ENCODE measurements around the gene EYS. TPM values are rescaled to one million over a fixed set of nuclear protein-coding genes. Genes with fewer than 3 reads are reported as not detected.

Gene EYS
- total RNA-seq, 2 donors from 2014 or later = not detected

DNA sequence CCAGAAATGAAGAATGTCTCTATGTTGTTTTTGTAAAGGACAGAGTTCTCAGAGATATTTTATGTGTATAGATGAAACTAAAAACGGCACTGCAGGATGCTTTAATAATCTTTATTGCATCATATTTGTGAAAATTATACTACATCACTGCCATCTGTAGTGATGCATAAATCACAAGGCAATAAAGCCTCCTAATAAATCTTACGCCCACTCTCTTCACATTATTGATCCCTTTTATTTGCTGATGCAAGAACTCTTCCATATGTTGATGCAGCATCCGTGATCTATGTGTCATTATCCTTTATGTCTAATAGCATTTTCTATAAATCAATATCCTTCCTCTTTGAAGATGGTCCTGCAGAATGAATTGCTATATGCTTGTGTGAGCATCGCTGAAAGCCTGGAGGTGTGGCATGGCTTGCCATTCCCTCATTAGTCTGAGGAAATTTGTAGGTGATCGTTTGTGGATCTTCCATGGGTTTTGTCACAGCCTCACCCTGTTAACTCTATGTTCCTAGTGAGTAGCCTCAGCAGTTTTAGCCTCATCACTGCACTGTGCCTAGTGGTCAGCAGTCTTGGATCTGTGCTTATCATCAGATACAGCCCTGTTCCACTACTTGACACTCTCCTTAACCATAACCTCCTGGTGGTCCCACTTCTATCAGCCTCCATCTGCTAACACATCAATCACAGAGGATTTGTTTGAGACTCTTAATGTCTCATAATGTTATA is 983.5 kb downstream of the EYS start:
- no peaks in the 10 kb centered on the region for H3K4me1 ChIP-seq
- DNase-seq (ENCODE audit: low spot score) = no peak
- no peak overlapping the region for H3K27ac ChIP-seq
- no peaks in the 10 kb centered on the region for H3K27me3 ChIP-seq
- TF ChIP-seq, protein P1, sequence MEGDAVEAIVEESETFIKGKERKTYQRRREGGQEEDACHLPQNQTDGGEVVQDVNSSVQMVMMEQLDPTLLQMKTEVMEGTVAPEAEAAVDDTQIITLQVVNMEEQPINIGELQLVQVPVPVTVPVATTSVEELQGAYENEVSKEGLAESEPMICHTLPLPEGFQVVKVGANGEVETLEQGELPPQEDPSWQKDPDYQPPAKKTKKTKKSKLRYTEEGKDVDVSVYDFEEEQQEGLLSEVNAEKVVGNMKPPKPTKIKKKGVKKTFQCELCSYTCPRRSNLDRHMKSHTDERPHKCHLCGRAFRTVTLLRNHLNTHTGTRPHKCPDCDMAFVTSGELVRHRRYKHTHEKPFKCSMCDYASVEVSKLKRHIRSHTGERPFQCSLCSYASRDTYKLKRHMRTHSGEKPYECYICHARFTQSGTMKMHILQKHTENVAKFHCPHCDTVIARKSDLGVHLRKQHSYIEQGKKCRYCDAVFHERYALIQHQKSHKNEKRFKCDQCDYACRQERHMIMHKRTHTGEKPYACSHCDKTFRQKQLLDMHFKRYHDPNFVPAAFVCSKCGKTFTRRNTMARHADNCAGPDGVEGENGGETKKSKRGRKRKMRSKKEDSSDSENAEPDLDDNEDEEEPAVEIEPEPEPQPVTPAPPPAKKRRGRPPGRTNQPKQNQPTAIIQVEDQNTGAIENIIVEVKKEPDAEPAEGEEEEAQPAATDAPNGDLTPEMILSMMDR (IDR thresholded peaks at IDR 0.05) = no peak
- H3K9me3 ChIP-seq = no peaks in the 10 kb centered on the region
- H3K36me3 ChIP-seq = no peaks in the 10 kb centered on the region
- H3K4me3 ChIP-seq = no peak overlapping the region

DNA sequence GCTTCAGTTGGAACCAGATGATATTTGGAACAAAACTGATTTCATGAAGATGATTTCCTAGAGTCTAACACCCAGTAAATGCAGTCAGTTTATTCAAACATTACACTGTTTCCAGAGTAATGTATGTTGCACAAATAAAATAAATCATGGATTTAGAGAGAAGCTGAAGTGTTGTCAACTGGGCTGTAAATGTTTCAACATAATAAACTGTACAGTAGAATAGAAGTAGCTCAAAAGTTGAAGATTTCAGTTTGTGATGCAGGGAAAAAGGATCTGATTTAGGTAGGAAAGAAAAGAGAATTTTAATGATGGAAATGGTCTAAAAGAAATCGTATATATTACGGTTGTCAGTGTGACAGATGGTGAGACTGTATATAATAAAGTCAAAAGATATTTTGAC is 985.2 kb downstream of the EYS start:
- H3K36me3 ChIP-seq = no peaks in the 10 kb centered on the region
- no peak for DNase-seq (ENCODE audit: low spot score)
- no peak overlapping the region for H3K4me3 ChIP-seq
- no peaks in the 10 kb centered on the region for H3K9me3 ChIP-seq
- no peak overlapping the region for H3K27ac ChIP-seq
- no peaks in the 10 kb centered on the region for H3K4me1 ChIP-seq
- no peaks in the 10 kb centered on the region for H3K27me3 ChIP-seq
- TF ChIP-seq, protein P1 (IDR thresholded peaks at IDR 0.05) = no peak

DNA sequence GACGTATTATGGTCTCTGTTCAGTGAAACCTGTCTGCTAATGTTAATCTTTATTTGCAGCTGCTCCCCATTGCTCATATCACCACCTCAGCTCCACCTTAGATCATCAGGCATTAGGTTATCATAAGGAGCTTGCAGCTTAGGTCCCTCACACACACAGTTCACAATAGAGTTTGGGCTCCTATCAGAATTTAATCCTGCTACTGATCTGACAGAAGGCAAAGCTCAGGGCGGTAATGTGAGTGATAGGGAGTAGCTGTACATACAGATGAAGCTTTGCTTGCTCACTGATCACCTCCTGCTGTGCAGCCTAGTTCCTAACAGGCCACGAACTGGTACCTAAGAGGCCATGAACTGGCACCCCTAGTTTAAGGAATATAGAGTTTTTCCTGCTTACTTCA is 989.7 kb downstream of the EYS start:
- no peak overlapping the region for H3K27ac ChIP-seq
- no peaks in the 10 kb centered on the region for H3K27me3 ChIP-seq
- no peaks in the 10 kb centered on the region for H3K4me1 ChIP-seq
- H3K9me3 ChIP-seq = no peaks in the 10 kb centered on the region
- no peaks in the 10 kb centered on the region for H3K36me3 ChIP-seq
- DNase-seq (ENCODE audit: low spot score) = no peak
- H3K4me3 ChIP-seq = no peak overlapping the region
- TF ChIP-seq, protein P1 (IDR thresholded peaks at IDR 0.05) = no peak

DNA sequence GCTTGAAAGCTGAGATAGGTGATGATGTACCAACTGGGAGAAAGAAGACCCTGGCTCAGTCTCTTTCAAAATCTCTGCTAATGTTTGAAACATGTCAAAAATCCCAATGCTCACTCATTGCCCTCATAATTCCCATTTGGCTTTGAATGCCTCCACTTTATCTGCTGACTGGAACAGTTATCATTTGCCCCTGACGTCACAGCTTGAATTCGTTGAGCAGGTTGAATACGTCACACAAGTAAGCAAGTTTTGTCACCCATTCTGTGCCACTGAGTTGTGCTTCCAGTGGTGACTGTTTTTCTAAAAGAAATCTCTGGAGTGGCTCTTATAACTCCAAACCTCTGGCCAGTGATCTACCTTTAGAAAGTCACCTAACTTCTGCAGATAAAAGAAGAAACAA is 991.4 kb downstream of the EYS start:
- Histone ChIP-seq H3K9me3 (no peaks in the 10 kb centered on the region), H3K27ac (no peak overlapping the region), H3K27me3 (no peaks in the 10 kb centered on the region), H3K4me1 (no peaks in the 10 kb centered on the region), H3K4me3 (no peak overlapping the region), H3K36me3 (no peaks in the 10 kb centered on the region)
- TF ChIP-seq, protein P1 (IDR thresholded peaks at IDR 0.05) = no peak
- no peak for DNase-seq (ENCODE audit: low spot score)

DNA sequence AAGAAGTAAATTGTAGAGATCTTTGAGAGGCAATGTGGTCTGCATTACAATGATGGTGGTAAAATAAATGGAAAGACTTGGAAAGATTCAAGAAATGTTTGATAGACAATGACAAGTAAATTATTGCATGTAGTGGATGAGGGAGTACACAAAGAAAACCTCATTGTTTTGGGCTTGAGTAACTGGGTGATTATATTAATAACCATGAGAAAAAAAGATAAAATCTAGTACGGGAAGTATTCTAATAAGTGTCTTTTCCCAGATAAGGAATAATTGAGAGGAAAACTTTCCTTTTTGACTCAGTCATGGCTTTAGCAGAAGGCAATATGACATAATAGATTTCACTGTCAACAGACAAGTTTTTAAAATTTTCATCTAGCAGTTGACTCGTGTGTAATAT is 993.0 kb downstream of the EYS start:
- H3K27ac ChIP-seq = no peak overlapping the region
- DNase-seq (ENCODE audit: low spot score) = no peak
- H3K36me3 ChIP-seq = no peaks in the 10 kb centered on the region
- H3K27me3 ChIP-seq = no peaks in the 10 kb centered on the region
- H3K9me3 ChIP-seq = no peaks in the 10 kb centered on the region
- no peak overlapping the region for H3K4me3 ChIP-seq
- TF ChIP-seq, protein P1 (IDR thresholded peaks at IDR 0.05) = no peak
- no peaks in the 10 kb centered on the region for H3K4me1 ChIP-seq

DNA sequence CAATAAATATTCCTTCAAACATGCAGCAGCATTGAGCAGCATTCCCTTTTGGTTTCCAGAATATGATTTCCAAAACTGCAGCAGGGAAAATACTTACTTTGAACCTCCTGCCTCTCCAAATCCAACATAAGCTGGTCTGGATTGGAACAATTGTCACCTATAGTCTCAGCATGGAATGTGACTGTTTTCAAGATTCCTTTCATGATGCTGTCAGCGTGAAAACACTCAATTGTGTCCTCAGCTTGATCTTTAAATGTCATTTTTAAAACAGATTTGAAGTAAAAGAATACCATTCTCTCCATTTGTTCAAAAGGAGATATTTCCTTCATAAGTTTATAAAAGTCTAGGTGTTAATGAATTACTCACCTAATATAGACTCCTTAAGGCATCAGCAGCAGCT is 993.9 kb downstream of the EYS start:
- H3K27me3 ChIP-seq = no peaks in the 10 kb centered on the region
- no peaks in the 10 kb centered on the region for H3K36me3 ChIP-seq
- H3K9me3 ChIP-seq = no peaks in the 10 kb centered on the region
- DNase-seq (ENCODE audit: low spot score) = no peak
- H3K27ac ChIP-seq = no peak overlapping the region
- no peaks in the 10 kb centered on the region for H3K4me1 ChIP-seq
- no peak overlapping the region for H3K4me3 ChIP-seq
- TF ChIP-seq, protein P1 (IDR thresholded peaks at IDR 0.05) = no peak

All from right atrium auricular region (tissue), 2 donors.